Adipocyte (in vitro differentiated cells): ENCODE results near the gene TSPO2.

ENCODE experiments used
- DNase-seq: peaks from one replicate; pipeline ENCODE4 v3.0.0-alpha.2; 2015; ENCODE audit warnings: low read depth
- H3K27me3 ChIP-seq: replicated peaks from 2 replicates; pipeline ENCODE4 v1.7.0; 2013; ENCODE audit warnings: mild to moderate bottlenecking, low read length, moderate library complexity; ENCODE audit not compliant: control insufficient read depth, insufficient read depth
- H3K36me3 ChIP-seq: 2 replicates; pipeline ENCODE4 v1.7.0; 2013; ENCODE audit warnings: low read length, mild to moderate bottlenecking, moderate library complexity; ENCODE audit not compliant: control insufficient read depth, insufficient read depth, severe bottlenecking
- H3K4me1 ChIP-seq: 2 replicates; pipeline ENCODE4 v1.7.0; 2013; ENCODE audit warnings: mild to moderate bottlenecking, low read length, moderate library complexity; ENCODE audit not compliant: control insufficient read depth, insufficient read depth
- H3K4me3 ChIP-seq: 2 replicates; pipeline ENCODE4 v1.7.0; 2013; ENCODE audit warnings: mild to moderate bottlenecking, low read length, moderate library complexity
- H3K9ac ChIP-seq: 2 replicates; pipeline ENCODE4 v1.7.0; 2013; ENCODE audit warnings: mild to moderate bottlenecking, low read length, moderate library complexity
- H3K9me3 ChIP-seq: 2 replicates; pipeline ENCODE4 v1.7.0; 2013; ENCODE audit warnings: mild to moderate bottlenecking, low read length, moderate library complexity; ENCODE audit not compliant: control insufficient read depth

The TSPO2 gene

GRCh38 chr6:41040101-41040939 lies 1.9 kb upstream of the TSPO2 start:
- no peak for DNase-seq
- Histone ChIP-seq H3K4me3 (no peak overlapping the region), H3K36me3 (no peaks in the 10 kb centered on the region), H3K9ac (no peak overlapping the region), H3K9me3 (no peaks in the 10 kb centered on the region), H3K27me3 (peaks cover 21% of the 10 kb centered on the region), H3K4me1 (peaks cover 2% of the 10 kb centered on the region)

GRCh38 chr6:41040940-41041536 lies 1.2 kb upstream of the TSPO2 start:
- Histone ChIP-seq H3K4me1 (peaks cover 2% of the 10 kb centered on the region), H3K4me3 (no peak overlapping the region), H3K9me3 (no peaks in the 10 kb centered on the region), H3K36me3 (no peaks in the 10 kb centered on the region), H3K27me3 (peaks cover 21% of the 10 kb centered on the region), H3K9ac (no peak overlapping the region)
- no peak for DNase-seq

- no peak for DNase-seq
- H3K9me3 ChIP-seq: no peaks in the 10 kb centered on the region
- H3K4me3 ChIP-seq: no peak overlapping the region
- H3K27me3 ChIP-seq: peaks cover 20% of the 10 kb centered on the region
- H3K4me1 ChIP-seq: no peaks in the 10 kb centered on the region
- H3K36me3 ChIP-seq: no peaks in the 10 kb centered on the region
- H3K9ac ChIP-seq: no peak overlapping the region
Observed at GRCh38 chr6:41043151-41043550, 884 bp downstream of the TSPO2 start.

- Histone ChIP-seq H3K36me3 (no peaks in the 10 kb centered on the region), H3K27me3 (peaks cover 4% of the 10 kb centered on the region), H3K4me3 (no peak overlapping the region), H3K9ac (no peak overlapping the region), H3K4me1 (no peaks in the 10 kb centered on the region), H3K9me3 (no peaks in the 10 kb centered on the region)
- no peak for DNase-seq
Observed at GRCh38 chr6:41045664-41046063, 3.4 kb downstream of the TSPO2 start.

- H3K4me1 ChIP-seq: no peaks in the 10 kb centered on the region
Observed at GRCh38 chr6:41046084-41046483, 3.8 kb downstream of the TSPO2 start.

GRCh38 chr6:41047306-41047705 lies 5.0 kb downstream of the TSPO2 start:
- Histone ChIP-seq H3K27me3 (peaks cover 4% of the 10 kb centered on the region), H3K36me3 (no peaks in the 10 kb centered on the region), H3K9me3 (no peaks in the 10 kb centered on the region), H3K4me3 (no peak overlapping the region), H3K4me1 (no peaks in the 10 kb centered on the region), H3K9ac (no peak overlapping the region)
- no peak for DNase-seq

More at GRCh38 chr6:41046084-41046483, 3.8 kb downstream of the TSPO2 start:
- Histone ChIP-seq H3K27me3 (peaks cover 4% of the 10 kb centered on the region), H3K9ac (no peak overlapping the region), H3K4me3 (no peak overlapping the region), H3K36me3 (no peaks in the 10 kb centered on the region), H3K9me3 (no peaks in the 10 kb centered on the region)
- DNase-seq: no peak

GRCh38 chr6:41047745-41048732 lies 5.8 kb downstream of the TSPO2 start:
- no peak for DNase-seq
- H3K36me3 ChIP-seq: no peaks in the 10 kb centered on the region
- no peak overlapping the region for H3K4me3 ChIP-seq
- no peak overlapping the region for H3K9ac ChIP-seq
- H3K4me1 ChIP-seq: no peaks in the 10 kb centered on the region
- peaks cover 4% of the 10 kb centered on the region for H3K27me3 ChIP-seq
- H3K9me3 ChIP-seq: no peaks in the 10 kb centered on the region

GRCh38 chr6:41049521-41049920 lies 7.3 kb downstream of the TSPO2 start:
- Histone ChIP-seq H3K9me3 (no peaks in the 10 kb centered on the region), H3K27me3 (peaks cover 4% of the 10 kb centered on the region), H3K4me3 (no peak overlapping the region), H3K4me1 (no peaks in the 10 kb centered on the region), H3K36me3 (no peaks in the 10 kb centered on the region), H3K9ac (no peak overlapping the region)
- DNase-seq: peak; percentile 16

GRCh38 chr6:41049955-41050354 lies 7.7 kb downstream of the TSPO2 start:
- H3K4me1 ChIP-seq: no peaks in the 10 kb centered on the region
- peaks cover 4% of the 10 kb centered on the region for H3K27me3 ChIP-seq
- H3K9me3 ChIP-seq: no peaks in the 10 kb centered on the region
- no peak overlapping the region for H3K9ac ChIP-seq
- no peaks in the 10 kb centered on the region for H3K36me3 ChIP-seq
- H3K4me3 ChIP-seq: no peak overlapping the region
- DNase-seq: no peak

GRCh38 chr6:41050536-41050935 lies 8.3 kb downstream of the TSPO2 start:
- no peaks in the 10 kb centered on the region for H3K36me3 ChIP-seq
- H3K4me1 ChIP-seq: no peaks in the 10 kb centered on the region
- H3K9me3 ChIP-seq: no peaks in the 10 kb centered on the region
- no peak overlapping the region for H3K9ac ChIP-seq
- no peak overlapping the region for H3K4me3 ChIP-seq
- DNase-seq: no peak
- H3K27me3 ChIP-seq: peaks cover 4% of the 10 kb centered on the region

GRCh38 chr6:41051873-41052272 lies 9.6 kb downstream of the TSPO2 start:
- Histone ChIP-seq H3K27me3 (peaks cover 3% of the 10 kb centered on the region), H3K4me3 (no peak overlapping the region), H3K4me1 (no peaks in the 10 kb centered on the region), H3K36me3 (no peaks in the 10 kb centered on the region), H3K9ac (no peak overlapping the region), H3K9me3 (no peaks in the 10 kb centered on the region)
- no peak for DNase-seq
